GM18517 (cell line): ENCODE measurements around the gene LEMD1.

Experiments
- ATAC-seq: cut with Tn5 transposase; IDR thresholded peaks from one replicate; pipeline ENCODE4 v1.9.1; 2021; ENCODE audit warnings: mild to moderate bottlenecking, moderate library complexity; ENCODE audit not compliant: unreplicated experiment

Gene LEMD1

DNA sequence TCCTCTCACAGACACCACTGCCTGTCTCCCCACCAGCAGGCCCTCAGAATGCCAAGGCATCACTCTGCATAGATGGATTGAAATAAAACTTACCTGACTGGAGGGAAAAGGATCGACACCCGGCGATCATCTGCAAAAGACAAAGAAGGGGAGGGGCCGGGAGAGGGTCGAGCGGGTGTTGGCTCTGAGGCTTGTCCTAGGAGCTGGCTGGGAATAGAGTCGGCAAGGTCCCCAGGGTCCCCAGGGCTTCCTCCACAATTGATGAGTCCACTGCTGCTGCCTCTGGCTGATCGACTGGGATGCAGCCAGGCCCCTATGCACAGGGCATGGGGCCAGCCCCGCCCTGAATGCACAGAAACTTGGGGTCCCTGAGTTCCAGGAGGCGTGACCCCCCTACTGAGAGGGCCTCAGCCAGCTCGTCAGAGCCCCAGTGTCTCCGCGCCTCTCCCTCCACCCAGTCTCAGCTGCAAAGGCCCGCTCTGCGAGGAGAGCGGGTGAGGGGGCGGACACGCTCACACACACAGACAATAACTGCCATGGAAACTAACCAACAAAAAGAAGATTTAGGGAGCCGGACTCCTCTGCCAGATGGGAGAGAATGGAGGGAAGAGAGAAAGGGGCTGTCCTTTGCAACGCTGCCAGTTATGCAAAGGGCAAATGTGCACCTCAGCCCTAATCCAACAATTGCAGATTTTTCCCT lies 65.3 kb downstream of the LEMD1 start, which contains the start of gene KLHDC8A:
TSS of gene KLHDC8A (minus strand) at position 483 of the 700 bp plus-strand sequence. CDS start 13,318 bp downstream, outside the sequence.
- no peak for ATAC-seq

GRCh38 chr1:205355075-205355453 lies 66.8 kb downstream of the LEMD1 start:
- ATAC-seq: no peak

DNA sequence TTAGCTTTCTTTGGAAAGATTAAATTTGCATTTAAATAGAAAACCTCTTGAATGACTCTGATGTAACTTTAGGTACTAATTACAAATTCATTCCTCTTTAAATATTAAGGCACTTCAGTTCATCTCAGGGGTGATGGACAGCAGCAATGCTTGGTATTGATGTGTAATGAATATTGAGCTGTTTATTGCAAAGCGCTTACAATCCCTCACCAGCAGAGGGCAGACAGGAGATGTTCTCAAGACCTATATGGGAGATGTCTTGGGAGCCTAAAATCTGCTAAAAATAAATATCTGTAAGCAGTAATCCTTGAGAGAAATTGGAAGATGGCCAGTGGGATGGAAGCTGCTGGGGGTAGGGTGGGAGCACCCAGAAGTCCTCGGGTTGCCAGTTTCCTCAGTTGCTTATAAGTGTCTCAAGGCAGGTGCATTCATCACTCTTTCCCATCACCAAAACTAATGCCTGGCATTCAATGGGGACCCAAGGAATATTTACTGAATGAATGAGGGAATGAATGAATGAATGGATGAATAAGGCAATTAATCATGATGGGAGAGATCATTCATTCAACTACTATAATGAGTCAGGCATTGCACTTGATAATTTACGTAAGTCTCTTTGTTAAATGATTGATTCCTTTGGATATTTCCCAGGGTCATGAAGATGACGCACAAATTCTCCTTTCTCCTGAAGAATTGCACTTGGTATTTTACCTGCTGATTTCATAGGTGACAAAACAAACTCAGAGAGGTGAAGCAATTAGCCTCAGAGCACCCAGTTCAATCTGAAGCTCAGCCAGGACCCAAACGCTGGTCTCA lies 67.4 kb downstream of the LEMD1 start:
- ATAC-seq: no peak

- no peak for ATAC-seq
These were observed 68.2 kb downstream of the LEMD1 start for GRCh38 chr1:205353612-205354011.

- no peak for ATAC-seq
These were observed 68.7 kb downstream of the LEMD1 start for GRCh38 chr1:205353191-205353590.

DNA sequence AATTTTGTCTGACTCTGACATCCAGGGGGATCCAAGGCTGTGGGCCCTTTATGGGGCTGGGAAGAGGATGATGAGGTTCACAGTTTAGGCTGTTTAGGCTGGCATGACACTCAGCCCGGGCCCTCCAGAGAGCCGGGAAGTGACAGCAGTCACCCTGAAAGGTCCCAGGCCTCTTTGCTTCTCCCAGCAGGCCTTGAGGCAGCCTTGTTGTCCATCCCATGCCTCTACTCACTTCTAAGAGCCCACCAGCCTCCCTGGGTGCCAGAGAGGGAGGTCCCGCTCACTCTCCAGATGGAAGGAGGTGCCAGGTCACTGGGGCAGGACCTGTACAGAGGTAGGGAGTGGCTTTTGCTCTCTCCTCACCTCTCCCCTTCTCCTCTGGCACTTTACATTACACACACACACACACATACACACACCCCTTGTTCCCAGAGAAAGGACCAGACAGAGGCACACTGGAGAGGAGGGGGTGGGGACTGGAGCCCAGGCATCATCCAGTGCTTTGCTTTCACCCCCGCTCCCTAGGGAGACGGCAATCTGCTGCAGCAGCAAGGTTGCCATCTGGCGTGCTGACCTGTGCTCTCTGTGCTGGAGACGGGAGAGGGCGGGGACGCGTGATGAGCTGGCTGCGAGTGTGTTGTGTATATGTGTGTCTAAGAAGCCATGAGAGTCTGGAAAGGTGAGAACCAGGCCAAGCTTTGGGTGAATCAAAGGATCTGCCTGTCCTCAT lies 69.7 kb downstream of the LEMD1 start:
- ATAC-seq: no peak

- ATAC-seq: no peak
These were observed 71.1 kb downstream of the LEMD1 start for GRCh38 chr1:205350691-205351141.

DNA sequence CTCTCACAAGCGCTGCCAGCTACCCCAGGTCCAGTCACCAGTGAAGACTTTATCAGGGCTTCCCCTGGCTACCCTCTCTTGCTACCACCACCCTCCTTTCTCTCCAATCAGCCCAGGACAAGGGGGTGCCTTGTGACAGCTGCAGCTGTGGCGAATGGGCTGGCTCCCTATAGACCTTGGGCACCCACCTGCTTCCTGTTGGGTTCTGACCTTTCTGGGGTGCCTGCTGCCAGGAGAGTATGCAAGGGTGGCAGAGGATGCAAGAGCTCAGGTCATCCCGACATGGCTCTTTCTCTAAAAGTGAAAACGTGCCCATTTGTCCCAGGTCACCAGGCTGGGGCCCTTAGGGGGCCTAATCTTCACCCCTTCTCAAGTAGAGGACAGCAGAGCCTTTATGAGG lies 71.7 kb downstream of the LEMD1 start:
- ATAC-seq: no peak

- no peak for ATAC-seq
These were observed 73.0 kb downstream of the LEMD1 start for GRCh38 chr1:205348554-205349487.

DNA sequence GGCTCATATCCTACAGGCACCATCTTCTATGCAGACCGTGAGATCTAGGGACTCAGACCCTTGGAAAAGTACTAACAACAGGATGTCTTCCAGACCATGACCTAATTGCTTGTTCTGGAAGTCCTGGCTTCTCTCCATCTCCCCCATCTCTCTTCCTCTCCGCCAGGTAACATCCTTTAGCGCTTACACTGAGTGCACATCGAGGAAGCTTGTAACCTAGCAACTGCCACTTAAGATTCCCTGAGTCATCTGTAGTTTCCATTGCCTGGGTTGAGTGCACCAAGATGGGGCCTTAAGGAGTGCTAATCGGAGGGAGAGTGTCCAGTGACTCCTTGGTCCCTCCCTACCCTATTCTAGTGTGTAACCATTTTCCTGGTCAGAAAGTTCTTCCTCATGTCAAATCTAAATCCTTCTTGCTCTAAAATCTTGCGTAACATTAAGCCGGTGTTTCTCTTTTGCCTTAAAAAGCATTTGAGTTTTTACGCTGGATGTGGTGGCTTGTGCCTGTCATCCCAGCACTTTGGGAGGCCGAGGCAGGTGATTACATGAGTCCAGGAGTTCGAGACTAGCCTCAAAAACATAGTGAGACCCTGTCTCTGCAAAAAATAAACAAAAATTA lies 74.8 kb downstream of the LEMD1 start:
- no peak for ATAC-seq

GRCh38 chr1:205345761-205346160 lies 76.1 kb downstream of the LEMD1 start:
- no peak for ATAC-seq

- ATAC-seq: no peak
These were observed 77.6 kb downstream of the LEMD1 start for GRCh38 chr1:205344066-205344928.

- no peak for ATAC-seq
These were observed 78.3 kb downstream of the LEMD1 start for GRCh38 chr1:205343431-205344065.

DNA sequence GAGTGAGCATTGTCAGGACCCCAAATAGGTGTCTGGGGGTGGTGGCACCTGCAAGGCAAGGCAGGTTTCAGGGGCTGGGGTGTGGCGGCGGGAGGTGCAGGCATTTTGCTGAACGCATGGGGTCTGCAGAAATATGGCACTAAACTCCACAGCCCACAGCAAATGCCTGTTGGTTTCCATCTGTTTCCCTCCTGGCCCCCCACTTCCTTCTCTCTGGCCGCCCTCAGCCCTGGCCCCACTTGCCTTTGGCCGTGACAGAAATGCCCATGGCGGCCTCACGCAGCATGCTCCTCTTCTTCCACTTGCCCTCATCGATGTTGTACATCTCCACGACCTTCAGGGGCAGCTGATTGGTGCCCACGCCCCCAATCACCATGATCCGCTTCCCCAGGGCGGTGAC lies 78.9 kb downstream of the LEMD1 start:
- no peak for ATAC-seq

GRCh38 chr1:205340676-205341075 lies 81.2 kb downstream of the LEMD1 start:
- ATAC-seq: no peak

GRCh38 chr1:205339717-205340116 lies 82.1 kb downstream of the LEMD1 start:
- peak; percentile 53 for ATAC-seq

DNA sequence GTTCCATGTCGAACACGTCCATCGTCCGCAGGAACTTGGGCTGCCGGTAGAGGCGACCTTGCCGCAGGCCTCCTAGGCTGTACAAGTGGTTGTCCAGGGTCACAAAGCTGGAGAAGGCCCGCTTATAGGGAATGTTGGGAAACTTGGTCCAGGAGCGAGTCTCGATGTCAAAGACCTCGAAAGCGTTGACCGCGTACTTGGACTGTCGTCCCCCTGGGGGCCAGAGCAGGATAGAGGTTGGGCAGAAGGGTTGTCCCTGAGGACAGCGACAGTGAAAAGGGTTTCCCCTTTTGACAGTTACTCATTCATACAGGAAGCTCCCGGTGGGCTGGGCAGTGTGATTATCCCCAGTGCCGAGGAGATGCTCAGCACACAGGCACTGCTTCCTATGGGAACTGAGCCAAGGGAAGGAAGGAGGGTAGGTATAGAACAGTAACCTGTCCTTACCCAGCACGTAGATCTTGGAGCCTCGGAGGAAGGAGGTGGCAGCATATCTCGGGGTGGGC lies 82.6 kb downstream of the LEMD1 start:
- no peak for ATAC-seq

DNA sequence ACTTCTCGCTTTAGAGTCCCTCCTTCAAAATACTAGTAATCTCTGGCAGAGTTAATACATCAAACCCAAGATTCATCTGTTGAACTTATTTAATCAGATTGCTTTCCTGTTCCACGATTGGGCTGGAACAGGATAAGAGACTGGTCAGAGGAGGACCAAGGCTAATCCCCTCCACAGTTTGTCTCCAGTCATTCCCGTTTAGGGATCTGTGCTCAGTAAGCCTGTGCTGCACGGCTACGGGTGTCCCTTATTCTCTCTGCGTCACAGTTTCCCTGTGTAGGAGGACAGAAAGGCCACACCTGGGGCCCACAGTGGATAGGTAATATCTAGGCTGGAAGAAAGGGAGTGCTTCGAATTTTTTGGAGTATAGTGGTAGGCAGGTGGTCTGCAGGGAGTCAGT lies 83.8 kb downstream of the LEMD1 start:
- ATAC-seq: no peak
